A549 (cell line): ENCODE results near the gene DDX1. TPM values are rescaled to one million over a fixed set of nuclear protein-coding genes. Genes with fewer than 3 reads are reported as not detected.

Experiments used
- ATAC-seq, 2 experiments: fragments of 200-7000 bp in 1 of 2; fragments of >200 bp in 1 of 2; cut with Nextera tagmentation in 1 of 2; cut with Tn5 transposase in 1 of 2; 3 replicates each; pipeline versions ENCODE4 v1.8.0 to v1.9.1; 2018 to 2020; ENCODE audit warnings: mild to moderate bottlenecking in 1 of 2, moderate library complexity in 1 of 2
- CTCF ChIA-PET: fragments of 300-600 bp; sonication (Branson Sonifier 250); formaldehyde crosslinking; extraction: SDS; loops from one replicate; lab custom pipeline; 2021; ENCODE audit warnings: antibody characterized with exemption, inconsistent platforms; lab: Yijun Ruan, JAX
- POLR2A ChIA-PET: fragments of 350-600 bp; formaldehyde crosslinking; extraction: SDS; loops from one replicate; lab custom pipeline; 2021; ENCODE audit warnings: antibody characterized with exemption, inconsistent platforms; lab: Yijun Ruan, JAX
- DNase-seq, 2 experiments: peaks; one replicate each; pipeline versions ENCODE4 v3.0.0 to v3.0.0-alpha.2; 2011 to 2016; ENCODE audit warnings: low read depth in 1 of 2, low spot score in 1 of 2
- FAIRE-seq: peaks from 2 replicates; lab custom pipeline; 2011; peaks lifted over from hg19 to GRCh38; lab: Jason Lieb, UNC
- H3K27ac ChIP-seq, 2 experiments: fragments of >200 bp; sonication (Bioruptor Twin); formaldehyde crosslinking; 3 replicates each; pipeline ENCODE4 v1.5.1; 2016 to 2017
- H3K4me1 ChIP-seq: fragments of >200 bp; sonication (Bioruptor Twin); formaldehyde crosslinking; 3 replicates; pipeline ENCODE4 v1.6.1; 2016
- H3K4me2 ChIP-seq: fragments of >200 bp; sonication (Bioruptor Twin); formaldehyde crosslinking; 3 replicates; pipeline ENCODE4 v1.6.1; 2016
- H3K4me3 ChIP-seq: fragments of >200 bp; sonication (Bioruptor Twin); formaldehyde crosslinking; 3 replicates; pipeline ENCODE4 v1.5.1; 2016
- H3K9me3 ChIP-seq: fragments of >200 bp; sonication (Bioruptor Twin); formaldehyde crosslinking; 3 replicates; pipeline ENCODE4 v1.6.1; 2016
- CEBPB ChIP-seq, 2 experiments: fragments of >200 bp in 1 of 2; sonication (Bioruptor Twin) in 1 of 2; formaldehyde crosslinking in 1 of 2; IDR thresholded peaks; 2 replicates each; pipeline ENCODE4 v1.6.1; 2012 to 2016
- CHD4 ChIP-seq: fragments of 200-600 bp; sonication (generic); IDR thresholded peaks from 2 replicates; pipeline ENCODE4 v1.6.1; 2016; ENCODE audit warnings: antibody characterized with exemption, mild to moderate bottlenecking, borderline replicate concordance
- FOSB ChIP-seq: fragments of 250-450 bp; sonication (Bioruptor Pico); IDR thresholded peaks from 2 replicates; pipeline ENCODE4 v1.5.0; 2020; ENCODE audit warnings: mild to moderate bottlenecking, moderate library complexity
- FOSL2 ChIP-seq, 2 experiments: fragments of 450-650 bp in 1 of 2; fragments of >200 bp in 1 of 2; sonication (Bioruptor Twin) in 1 of 2; formaldehyde crosslinking; IDR thresholded peaks; 2 replicates each; pipeline versions ENCODE4 v1.5.0 to v1.6.1; 2016 to 2020; ENCODE audit warnings: mild to moderate bottlenecking in 1 of 2, moderate library complexity in 1 of 2
- GATA3 ChIP-seq: IDR thresholded peaks from 2 replicates; pipeline ENCODE4 v1.6.1; 2012; ENCODE audit warnings: borderline replicate concordance
- HDAC2 ChIP-seq: fragments of 200-600 bp; sonication (generic); IDR thresholded peaks from 2 replicates; pipeline ENCODE4 v1.6.1; 2016
- HOXB5 ChIP-seq: fragments of 250-450 bp; sonication (Bioruptor Pico); IDR thresholded peaks from 2 replicates; pipeline ENCODE4 v1.5.0; 2020; ENCODE audit warnings: mild to moderate bottlenecking, moderate library complexity
- KDM5A ChIP-seq: fragments of 200-600 bp; sonication (generic); IDR thresholded peaks from 2 replicates; pipeline ENCODE4 v1.6.1; 2016; ENCODE audit warnings: antibody characterized with exemption, mild to moderate bottlenecking
- MAFK ChIP-seq: fragments of 450-650 bp; IDR thresholded peaks from 2 replicates; pipeline ENCODE4 v1.6.1; 2014; ENCODE audit not compliant: partially characterized antibody
- PHF8 ChIP-seq: fragments of 200-600 bp; sonication (generic); IDR thresholded peaks from 2 replicates; pipeline ENCODE4 v1.6.1; 2016; ENCODE audit warnings: low read depth, mild to moderate bottlenecking, antibody characterized with exemption, moderate library complexity, borderline replicate concordance
- POLR2A ChIP-seq: IDR thresholded peaks from 2 replicates; pipeline ENCODE4 v1.6.1; 2012; ENCODE audit warnings: mild to moderate bottlenecking, low read length
- POLR2AphosphoS2 ChIP-seq: conservative IDR thresholded peaks from 2 replicates; pipeline ENCODE4 v1.6.1; 2012; ENCODE audit warnings: low read length, improper control_type of control experiment, inconsistent platforms
- RNF2 ChIP-seq: fragments of 200-600 bp; sonication (generic); IDR thresholded peaks from 2 replicates; pipeline ENCODE4 v1.6.1; 2016; ENCODE audit warnings: low read depth, mild to moderate bottlenecking, antibody characterized with exemption, moderate library complexity, borderline replicate concordance
- SREBF2 ChIP-seq: fragments of 450-650 bp; IDR thresholded peaks from 2 replicates; pipeline ENCODE4 v1.6.1; 2014; ENCODE audit warnings: mild to moderate bottlenecking, moderate library complexity
- TFCP2L1 ChIP-seq: fragments of 250-450 bp; sonication (Bioruptor Pico); IDR thresholded peaks from 2 replicates; pipeline ENCODE4 v1.5.0; 2021; ENCODE audit warnings: mild to moderate bottlenecking
- TP53 ChIP-seq: fragments of 250-450 bp; sonication (Bioruptor Pico); IDR thresholded peaks from 2 replicates; pipeline ENCODE4 v1.5.0; 2021; ENCODE audit warnings: mild to moderate bottlenecking, moderate library complexity
- ZNF302 ChIP-seq: fragments of 250-450 bp; sonication (Bioruptor Pico); IDR thresholded peaks from 2 replicates; pipeline ENCODE4 v1.9.0; 2021; ENCODE audit warnings: inconsistent platforms, mild to moderate bottlenecking, moderate library complexity
- WGBS: methylation state at CpG from one replicate; pipeline ENCODE4 v1.1.6; 2017; ENCODE audit errors: missing lambda C conversion rate; 5-methylcytosine and 5-hydroxymethylcytosine counted together
- polyA plus RNA-seq, 4 experiments: library from polyadenylated mRNA; depleted of rRNA in 3 of 4; stranded (reverse); fragments of >200 nt; fragmentation: RNase III in 1 of 4; extraction: RNeasy Plus Mini Kit Qiagen cat#74134 plus additional on column Dnase treatment in 1 of 4; gene quantifications; 2 replicates in 3 of 4; 3 replicates in 1 of 4; pipeline ENCODE4 v1.2.3, GENCODE V29; 2011 to 2017
- TF ChIP-seq, protein P1 (sequence below): fragments of 150-350 bp; IDR thresholded peaks from 2 replicates; pipeline ENCODE4 v1.6.1; 2014; ENCODE audit warnings: low read depth, mild to moderate bottlenecking, low read length
- TF ChIP-seq, protein P2 (sequence below): fragments of >200 bp; sonication (Bioruptor Twin); formaldehyde crosslinking; IDR thresholded peaks from 3 replicates; pipeline ENCODE4 v1.6.1; 2016
- TF ChIP-seq, protein P3 (sequence below): fragments of 450-650 bp; IDR thresholded peaks from 2 replicates; pipeline ENCODE4 v1.6.1; 2014; ENCODE audit warnings: antibody characterized with exemption
- TF ChIP-seq, protein P4 (sequence below): IDR thresholded peaks from 2 replicates; pipeline ENCODE4 v1.6.1; 2012; ENCODE audit warnings: low read depth, borderline replicate concordance

Gene DDX1
- polyA plus RNA-seq, 2 of the 4 experiments (the other 2 are of a cell fraction): 157 to 214 TPM

DNA sequence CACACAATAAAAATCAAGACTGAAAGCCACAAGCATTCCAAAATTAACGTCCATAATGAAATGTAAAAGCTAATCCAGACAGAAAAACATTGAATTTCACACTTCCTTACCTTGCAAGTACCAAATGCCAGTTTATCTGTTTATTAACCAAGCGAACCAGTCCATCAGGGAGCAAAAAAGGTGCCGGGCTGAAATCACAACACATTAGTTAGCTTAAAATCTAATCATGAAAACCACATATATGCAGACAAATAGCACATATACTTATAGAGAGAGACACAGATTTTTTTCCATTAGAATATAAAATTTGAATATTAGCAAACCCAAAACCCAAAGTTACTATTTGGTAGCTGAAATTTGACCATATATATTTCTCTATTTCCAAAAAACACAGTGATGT lies 37.7 kb upstream of the DDX1 start:
- TF ChIP-seq, protein P1, sequence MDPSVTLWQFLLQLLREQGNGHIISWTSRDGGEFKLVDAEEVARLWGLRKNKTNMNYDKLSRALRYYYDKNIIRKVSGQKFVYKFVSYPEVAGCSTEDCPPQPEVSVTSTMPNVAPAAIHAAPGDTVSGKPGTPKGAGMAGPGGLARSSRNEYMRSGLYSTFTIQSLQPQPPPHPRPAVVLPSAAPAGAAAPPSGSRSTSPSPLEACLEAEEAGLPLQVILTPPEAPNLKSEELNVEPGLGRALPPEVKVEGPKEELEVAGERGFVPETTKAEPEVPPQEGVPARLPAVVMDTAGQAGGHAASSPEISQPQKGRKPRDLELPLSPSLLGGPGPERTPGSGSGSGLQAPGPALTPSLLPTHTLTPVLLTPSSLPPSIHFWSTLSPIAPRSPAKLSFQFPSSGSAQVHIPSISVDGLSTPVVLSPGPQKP: no peak
- no peak for TF ChIP-seq RNF2
- no peak for TF ChIP-seq HOXB5 (CRISPR knock-in tag)
- no peak for TF ChIP-seq FOSB
- no peak for TF ChIP-seq PHF8
- TF ChIP-seq FOSL2 (IDR thresholded peaks at IDR 0.05): no peak
- TF ChIP-seq FOSL2 (CRISPR knock-in tag; IDR thresholded peaks at IDR 0.05): no peak
- TF ChIP-seq, all 56 proteins: peak for 0
- no peak for DNase-seq
- ATAC-seq: no peak
- 87% methylated on average over 3 of the region's 3 CpGs for WGBS
- no peak for FAIRE-seq
- no peak overlapping the region for H3K4me3 ChIP-seq
- no peak overlapping the region for H3K27ac ChIP-seq
- H3K9me3 ChIP-seq: no peaks in the 10 kb centered on the region
- ChIA-PET CTCF (interaction anchor here (2.4 kb wide), 1 partner anchor 23 kb away, joined by 14 read pairs; no protein-coding TSS in a partner anchor), POLR2A (no interaction called here)
- no peaks in the 10 kb centered on the region for H3K4me1 ChIP-seq
- no peak overlapping the region for H3K4me2 ChIP-seq

DNA sequence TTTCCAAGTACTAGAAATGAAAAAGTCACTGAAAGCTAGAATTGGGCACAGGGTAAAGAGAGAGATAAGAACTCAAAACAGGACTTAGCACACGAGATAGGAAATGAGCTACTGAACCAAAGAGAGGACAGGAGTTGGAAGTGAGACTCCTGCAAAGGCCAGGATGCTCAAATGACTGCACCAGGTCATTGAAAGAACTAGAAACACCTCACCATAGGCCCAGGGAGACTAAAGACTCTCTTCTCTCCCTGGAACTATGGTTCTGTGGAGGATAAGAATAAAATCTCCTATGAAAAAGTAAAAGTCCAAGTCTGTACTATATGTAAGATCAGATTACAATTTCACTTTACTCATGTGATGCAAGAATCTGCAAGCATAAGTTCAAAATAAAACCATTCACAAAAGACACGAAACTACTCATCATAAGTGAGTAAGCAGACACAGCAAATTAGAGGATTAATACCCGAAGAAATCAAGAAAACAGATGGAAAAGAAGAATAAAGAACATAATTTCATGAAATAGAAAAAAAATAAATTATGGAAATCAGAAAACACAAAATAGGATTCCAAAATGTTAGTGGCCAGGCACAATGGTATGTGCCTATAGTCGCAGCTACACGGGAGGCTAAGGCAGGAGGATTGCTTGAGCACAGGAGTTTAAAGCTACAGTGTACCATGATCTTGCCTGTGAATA lies 37.0 kb upstream of the DDX1 start:
- Histone ChIP-seq H3K4me3 (no peak overlapping the region), H3K4me2 (no peak overlapping the region), H3K9me3 (no peaks in the 10 kb centered on the region), H3K4me1 (peaks cover 3% of the 10 kb centered on the region; the same call in 2 of the 3 replicates), H3K27ac (no peak overlapping the region)
- WGBS: 76% methylated on average over 5 of the region's 5 CpGs
- no peak for FAIRE-seq
- no peak for DNase-seq
- ChIA-PET CTCF (interaction anchor here (1.0 to 2.4 kb wide), 2 partner anchors 22 to 50 kb away, joined by 3 to 14 read pairs; no protein-coding TSS in a partner anchor), POLR2A (no interaction called here)
- no peak for TF ChIP-seq FOSL2 (IDR thresholded peaks at IDR 0.05)
- no peak for TF ChIP-seq FOSL2 (CRISPR knock-in tag; IDR thresholded peaks at IDR 0.05)
- TF ChIP-seq CHD4: no peak
- no peak for ATAC-seq

DNA sequence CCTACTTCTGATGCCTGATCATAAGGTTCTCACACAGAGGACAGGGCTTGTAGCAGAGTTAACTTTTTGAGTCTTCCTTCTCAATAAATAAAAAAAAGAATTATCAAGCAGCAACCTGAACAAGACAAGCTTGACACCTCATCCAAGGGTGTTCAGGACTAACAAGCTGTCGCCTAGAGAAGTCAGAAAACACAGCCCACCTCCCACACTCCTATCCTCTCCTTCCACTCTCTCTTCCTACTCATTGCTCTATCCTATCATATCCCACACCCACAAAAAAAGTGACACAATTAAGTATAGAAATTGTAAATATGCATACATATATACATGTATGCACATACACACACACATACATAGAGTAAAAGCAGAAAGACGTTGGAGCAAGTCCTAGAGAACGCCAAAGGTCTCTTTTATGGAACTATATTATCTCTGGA lies 35.9 kb upstream of the DDX1 start:
- 87% methylated on average over 3 of the region's 3 CpGs for WGBS
- no peaks in the 10 kb centered on the region for H3K9me3 ChIP-seq
- no peak for DNase-seq
- no peak overlapping the region for H3K4me2 ChIP-seq
- peaks cover 7% of the 10 kb centered on the region; the same call in 2 of the 3 replicates for H3K4me1 ChIP-seq
- ChIA-PET POLR2A (no interaction called here), CTCF (interaction anchor here (1.0 to 3.8 kb wide), 2 partner anchors 21 to 51 kb away, joined by 3 to 15 read pairs; no protein-coding TSS in a partner anchor)
- H3K4me3 ChIP-seq: no peak overlapping the region
- H3K27ac ChIP-seq: no peak overlapping the region
- TF ChIP-seq MAFK (no peak), TP53 (CRISPR knock-in tag) (no peak), ZNF302 (no peak), GATA3 (no peak), POLR2A (no peak), TFCP2L1 (no peak), CEBPB (IDR thresholded peaks at IDR 0.05) (no peak), HDAC2 (no peak), FOSL2 (IDR thresholded peaks at IDR 0.05) (no peak), FOSL2 (CRISPR knock-in tag; IDR thresholded peaks at IDR 0.05) (no peak), SREBF2 (no peak), POLR2AphosphoS2 (no peak), KDM5A (no peak)
- TF ChIP-seq, protein P2, sequence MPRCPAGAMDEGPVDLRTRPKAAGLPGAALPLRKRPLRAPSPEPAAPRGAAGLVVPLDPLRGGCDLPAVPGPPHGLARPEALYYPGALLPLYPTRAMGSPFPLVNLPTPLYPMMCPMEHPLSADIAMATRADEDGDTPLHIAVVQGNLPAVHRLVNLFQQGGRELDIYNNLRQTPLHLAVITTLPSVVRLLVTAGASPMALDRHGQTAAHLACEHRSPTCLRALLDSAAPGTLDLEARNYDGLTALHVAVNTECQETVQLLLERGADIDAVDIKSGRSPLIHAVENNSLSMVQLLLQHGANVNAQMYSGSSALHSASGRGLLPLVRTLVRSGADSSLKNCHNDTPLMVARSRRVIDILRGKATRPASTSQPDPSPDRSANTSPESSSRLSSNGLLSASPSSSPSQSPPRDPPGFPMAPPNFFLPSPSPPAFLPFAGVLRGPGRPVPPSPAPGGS: no peak
- TF ChIP-seq, protein P1: no peak
- TF ChIP-seq, protein P3, sequence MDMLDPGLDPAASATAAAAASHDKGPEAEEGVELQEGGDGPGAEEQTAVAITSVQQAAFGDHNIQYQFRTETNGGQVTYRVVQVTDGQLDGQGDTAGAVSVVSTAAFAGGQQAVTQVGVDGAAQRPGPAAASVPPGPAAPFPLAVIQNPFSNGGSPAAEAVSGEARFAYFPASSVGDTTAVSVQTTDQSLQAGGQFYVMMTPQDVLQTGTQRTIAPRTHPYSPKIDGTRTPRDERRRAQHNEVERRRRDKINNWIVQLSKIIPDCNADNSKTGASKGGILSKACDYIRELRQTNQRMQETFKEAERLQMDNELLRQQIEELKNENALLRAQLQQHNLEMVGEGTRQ: no peak
- TF ChIP-seq, protein P4, sequence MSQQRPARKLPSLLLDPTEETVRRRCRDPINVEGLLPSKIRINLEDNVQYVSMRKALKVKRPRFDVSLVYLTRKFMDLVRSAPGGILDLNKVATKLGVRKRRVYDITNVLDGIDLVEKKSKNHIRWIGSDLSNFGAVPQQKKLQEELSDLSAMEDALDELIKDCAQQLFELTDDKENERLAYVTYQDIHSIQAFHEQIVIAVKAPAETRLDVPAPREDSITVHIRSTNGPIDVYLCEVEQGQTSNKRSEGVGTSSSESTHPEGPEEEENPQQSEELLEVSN: no peak
- TF ChIP-seq, all 56 proteins: peak for 0
- ATAC-seq: no peak
- no peak for FAIRE-seq
